Adrenal gland (tissue), 12 donors: ENCODE results near the gene POGK. TPM values are rescaled to one million over a fixed set of nuclear protein-coding genes. Genes with fewer than 3 reads are reported as not detected.

Experiments used
- DNase-seq, 7 donors: peaks; one replicate each; pipeline ENCODE4 v3.0.0-alpha.2; 2019 to 2020
- H3K27ac ChIP-seq, 5 donors: fragments of 200-600 bp; sonication (generic) in 4 of 5; 1 replicate in 3 of 5; 2 replicates in 2 of 5; pipeline versions ENCODE4 v1.5.1 to v1.8.0; 2016 to 2020; ENCODE audit warnings: mild to moderate bottlenecking in 1 of 5
- H3K27me3 ChIP-seq: fragments of 200-600 bp; 2 replicates; pipeline ENCODE4 v1.8.0; 2021
- H3K36me3 ChIP-seq, 2 donors: fragments of 200-600 bp; replicated peaks in 1 of 2; 1 replicate in 1 of 2; 2 replicates in 1 of 2; pipeline versions ENCODE4 v1.5.1 to v1.8.0; 2018 to 2022
- H3K4me1 ChIP-seq, 2 donors: fragments of 200-600 bp; replicated peaks in 1 of 2; 1 replicate in 1 of 2; 2 replicates in 1 of 2; pipeline versions ENCODE4 v1.5.1 to v1.8.0; 2018 to 2021
- H3K4me3 ChIP-seq, 4 donors: fragments of 200-600 bp; sonication (generic) in 3 of 4; one replicate each; pipeline ENCODE4 v1.5.1; 2016 to 2018
- H3K9me3 ChIP-seq, 3 donors: fragments of 200-600 bp; sonication (generic) in 1 of 3; replicated peaks in 1 of 3; 1 replicate in 2 of 3; 2 replicates in 1 of 3; pipeline versions ENCODE4 v1.5.1 to v1.8.0; 2016 to 2021
- POLR2A ChIP-seq, 2 donors: fragments of 450-650 bp; IDR thresholded peaks; one replicate each; pipeline ENCODE4 v1.6.1; 2017; ENCODE audit warnings: antibody characterized with exemption in 2 of 2, mild to moderate bottlenecking in 2 of 2, moderate library complexity in 1 of 2
- WGBS, 4 donors: extraction: QIAGEN DNeasy Blood & Tissue Kit in 2 of 4; methylation state at CpG; one replicate each; pipeline versions ENCODE4 v1.1.5 to v1.1.7; 2013 to 2017; 5-methylcytosine and 5-hydroxymethylcytosine counted together
- intact Hi-C, 2 donors: fragments of 100-400 bp; cut with DNase I; formaldehyde crosslinking; loops; one replicate each; pipeline versions ENCODE4 v1.14.1 to v1.15.0; 2022 to 2023
- polyA plus RNA-seq, 3 donors: library from polyadenylated mRNA; stranded (reverse); fragments of 200-250 nt in 2 of 3; fragments of 350-450 nt in 1 of 3; fragmentation: Illumina TruSeq in 1 of 3; extraction: RNeasy Lipid Tissue Mini Kit (QIAGEN cat#74804) in 1 of 3; gene quantifications; one replicate each; pipeline ENCODE4 v1.2.3, GENCODE V29; 2013 to 2014
- total RNA-seq, 9 donors: library from RNA; depleted of rRNA in 4 of 9; stranded (reverse); fragments of >200 nt in 4 of 9; fragments of 120-200 nt in 1 of 9; fragmentation: NEBNext Ultra II Directional in 1 of 9; extraction: Animal tissue kit (Norgen Biotek cat#: 25700) in 1 of 9; gene quantifications; one replicate each; pipeline versions ENCODE4 v1.1.0 to v1.2.4, GENCODE V29; 2013 to 2023
- TF ChIP-seq, protein P1 (sequence below), 6 experiments: fragments of 450-650 bp in 4 of 6; fragments of 200-600 bp in 2 of 6; sonication (generic) in 1 of 6; IDR thresholded peaks; 1 replicate in 5 of 6; 2 replicates in 1 of 6; pipeline versions ENCODE4 v1.5.1 to v1.8.0; 2016 to 2021; ENCODE audit warnings: antibody characterized with exemption in 6 of 6, mild to moderate bottlenecking in 2 of 6, moderate library complexity in 1 of 6
- donor health status: healthy with polysubstance abuse.
- donor health status: Bipolar disorder and iron deficiency.
- donor health status: DM: yes; HTN: yes; CAD: no.
- donor health status: DM: no; HTN: no; CAD: no.
- donor health status: DM: no; HTN: no; CAD: no.
- donor health status: DM: yes; HTN: yes; CAD: no.

The POGK gene
- total and polyA plus RNA-seq, 12 donors: 7.3 to 31.1 (median 19.5) TPM

DNA sequence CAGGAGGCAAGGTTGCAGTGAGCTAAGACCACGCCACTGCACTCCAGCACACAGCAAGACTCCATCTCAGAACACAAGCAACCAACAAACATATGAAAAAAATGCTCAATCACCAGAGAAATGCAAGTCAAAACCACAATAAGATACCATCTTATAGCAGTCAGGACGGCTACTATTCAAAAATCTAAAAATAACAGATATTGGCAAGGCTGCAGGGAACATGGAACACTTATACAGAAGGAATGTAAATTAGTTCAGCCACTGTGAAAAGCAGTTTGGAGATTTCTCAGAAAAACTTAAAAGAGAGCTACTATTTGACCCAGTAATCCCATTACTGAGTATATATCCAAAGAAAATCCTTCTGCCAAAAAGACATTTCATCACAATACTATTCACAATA lies 27.6 kb upstream of the POGK start:
- WGBS, 4 donors: 51 to 64% (median 53%) methylated on average over 2 of the region's 2 CpGs
- H3K27me3 ChIP-seq: no peaks in the 10 kb centered on the region
- no peak overlapping the region for H3K4me3 ChIP-seq
- DNase-seq: no peak
- intact Hi-C loops: no loop called here
- TF ChIP-seq, protein P1, sequence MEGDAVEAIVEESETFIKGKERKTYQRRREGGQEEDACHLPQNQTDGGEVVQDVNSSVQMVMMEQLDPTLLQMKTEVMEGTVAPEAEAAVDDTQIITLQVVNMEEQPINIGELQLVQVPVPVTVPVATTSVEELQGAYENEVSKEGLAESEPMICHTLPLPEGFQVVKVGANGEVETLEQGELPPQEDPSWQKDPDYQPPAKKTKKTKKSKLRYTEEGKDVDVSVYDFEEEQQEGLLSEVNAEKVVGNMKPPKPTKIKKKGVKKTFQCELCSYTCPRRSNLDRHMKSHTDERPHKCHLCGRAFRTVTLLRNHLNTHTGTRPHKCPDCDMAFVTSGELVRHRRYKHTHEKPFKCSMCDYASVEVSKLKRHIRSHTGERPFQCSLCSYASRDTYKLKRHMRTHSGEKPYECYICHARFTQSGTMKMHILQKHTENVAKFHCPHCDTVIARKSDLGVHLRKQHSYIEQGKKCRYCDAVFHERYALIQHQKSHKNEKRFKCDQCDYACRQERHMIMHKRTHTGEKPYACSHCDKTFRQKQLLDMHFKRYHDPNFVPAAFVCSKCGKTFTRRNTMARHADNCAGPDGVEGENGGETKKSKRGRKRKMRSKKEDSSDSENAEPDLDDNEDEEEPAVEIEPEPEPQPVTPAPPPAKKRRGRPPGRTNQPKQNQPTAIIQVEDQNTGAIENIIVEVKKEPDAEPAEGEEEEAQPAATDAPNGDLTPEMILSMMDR (IDR thresholded peaks at IDR 0.05): no peak
- no peak for TF ChIP-seq POLR2A (IDR thresholded peaks at IDR 0.05)
- H3K36me3 ChIP-seq: no peaks in the 10 kb centered on the region
- no peak overlapping the region for H3K27ac ChIP-seq
- no peaks in the 10 kb centered on the region for H3K4me1 ChIP-seq
- H3K9me3 ChIP-seq: no peaks in the 10 kb centered on the region

DNA sequence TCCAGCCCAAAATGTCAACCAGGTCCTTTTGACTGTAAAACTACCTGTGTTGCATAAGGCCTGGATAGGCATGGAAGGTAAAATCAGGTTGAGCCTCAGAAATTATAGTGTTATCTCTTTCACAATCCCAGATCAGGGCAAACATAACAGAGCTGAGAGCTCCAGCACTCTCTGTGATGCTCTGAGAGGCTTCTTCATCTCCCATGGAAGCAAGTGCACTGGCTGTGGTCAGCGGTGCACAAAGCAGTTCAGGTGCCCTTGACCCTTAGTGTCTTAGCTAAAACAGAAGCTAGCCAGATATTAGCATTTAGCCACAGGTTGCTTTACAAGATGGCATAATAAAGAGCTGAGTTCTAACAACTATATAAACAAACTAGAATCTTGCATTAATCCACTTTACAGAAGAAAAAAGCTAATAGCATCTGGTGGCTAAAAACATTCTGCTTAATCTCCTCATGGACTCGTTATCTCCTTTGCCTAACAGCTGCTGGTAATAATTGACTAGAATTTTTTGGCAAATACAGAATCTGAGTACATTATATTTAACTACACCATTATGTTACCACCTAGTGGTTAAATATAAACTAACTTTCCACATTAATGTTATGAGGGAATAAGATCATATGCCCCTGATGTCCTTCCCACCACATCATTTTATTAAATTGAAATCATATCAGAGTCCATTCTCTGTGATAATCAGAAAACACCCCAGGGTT lies 25.6 kb upstream of the POGK start:
- Histone ChIP-seq H3K36me3 (no peaks in the 10 kb centered on the region), H3K9me3 (no peaks in the 10 kb centered on the region), H3K27ac (no peak overlapping the region), H3K27me3 (no peaks in the 10 kb centered on the region), H3K4me1 (no peaks in the 10 kb centered on the region), H3K4me3 (no peak overlapping the region)
- TF ChIP-seq, protein P1 (IDR thresholded peaks at IDR 0.05): no peak
- TF ChIP-seq POLR2A (IDR thresholded peaks at IDR 0.05): no peak
- intact Hi-C loops: no loop called here
- WGBS, 4 donors: 23 to 56% (median 51%) methylated on average over 2 of the region's 2 CpGs
- no peak for DNase-seq

DNA sequence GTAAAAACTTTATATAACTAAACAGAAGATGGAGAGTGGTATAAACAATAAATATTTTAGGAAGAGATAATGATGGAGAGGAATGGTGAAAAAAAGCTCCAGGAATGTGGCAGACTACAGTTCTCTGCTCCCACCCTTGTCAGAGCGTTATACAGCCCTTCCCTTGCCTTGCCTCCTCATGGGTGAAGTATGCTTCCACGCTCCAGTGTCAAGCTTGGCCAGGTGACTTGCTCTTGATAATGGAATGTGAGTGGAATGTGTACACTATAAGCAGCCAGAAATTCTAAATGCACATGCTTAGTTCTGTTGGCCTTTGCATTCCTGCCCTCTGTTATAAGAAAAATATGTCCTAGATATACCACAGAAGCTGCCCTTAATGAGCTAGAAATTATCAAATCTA lies 24.7 kb upstream of the POGK start:
- WGBS, 4 donors: 56 to 76% (median 63%) methylated on average over 2 of the region's 2 CpGs
- Histone ChIP-seq H3K4me1 (no peaks in the 10 kb centered on the region), H3K27me3 (no peaks in the 10 kb centered on the region), H3K9me3 (no peaks in the 10 kb centered on the region), H3K27ac (no peak overlapping the region), H3K36me3 (no peaks in the 10 kb centered on the region), H3K4me3 (no peak overlapping the region)
- intact Hi-C loops: no loop called here
- no peak for DNase-seq
- no peak for TF ChIP-seq POLR2A (IDR thresholded peaks at IDR 0.05)
- TF ChIP-seq, protein P1 (IDR thresholded peaks at IDR 0.05): no peak

DNA sequence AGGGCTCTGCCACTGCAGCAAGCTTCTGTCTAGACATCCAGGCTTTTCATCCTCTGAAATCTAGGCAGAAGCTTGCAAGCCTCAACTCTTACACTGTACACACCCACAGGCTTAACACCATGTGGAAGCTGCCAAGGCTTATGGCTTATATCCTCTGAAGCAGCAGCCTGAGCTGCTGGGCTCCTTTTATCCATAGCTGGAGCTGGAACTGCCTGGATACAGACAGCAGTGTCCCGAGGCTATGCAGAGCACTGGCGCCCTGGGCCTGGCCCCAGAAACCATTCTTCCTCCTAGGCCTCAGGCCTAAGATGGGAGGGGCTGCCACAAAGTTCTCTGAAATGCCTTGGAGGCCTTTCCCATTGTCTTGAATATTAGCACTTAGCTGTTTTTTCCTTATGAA lies 19.3 kb upstream of the POGK start:
- 60 to 77% (median 73%) methylated on average over 2 of the region's 2 CpGs for WGBS, 4 donors
- TF ChIP-seq POLR2A (IDR thresholded peaks at IDR 0.05): no peak
- TF ChIP-seq, protein P1 (IDR thresholded peaks at IDR 0.05): no peak
- no peak overlapping the region for H3K27ac ChIP-seq

More for the DNA sequence above, 19.3 kb upstream of the POGK start:
- DNase-seq: no peak
- Histone ChIP-seq H3K27me3 (no peaks in the 10 kb centered on the region), H3K4me1 (no peaks in the 10 kb centered on the region), H3K4me3 (no peak overlapping the region), H3K9me3 (no peaks in the 10 kb centered on the region), H3K36me3 (no peaks in the 10 kb centered on the region)
- intact Hi-C loops: no loop called here
